ENCODE data around the gene SUMO4.

SUMO4 gene

DNA sequence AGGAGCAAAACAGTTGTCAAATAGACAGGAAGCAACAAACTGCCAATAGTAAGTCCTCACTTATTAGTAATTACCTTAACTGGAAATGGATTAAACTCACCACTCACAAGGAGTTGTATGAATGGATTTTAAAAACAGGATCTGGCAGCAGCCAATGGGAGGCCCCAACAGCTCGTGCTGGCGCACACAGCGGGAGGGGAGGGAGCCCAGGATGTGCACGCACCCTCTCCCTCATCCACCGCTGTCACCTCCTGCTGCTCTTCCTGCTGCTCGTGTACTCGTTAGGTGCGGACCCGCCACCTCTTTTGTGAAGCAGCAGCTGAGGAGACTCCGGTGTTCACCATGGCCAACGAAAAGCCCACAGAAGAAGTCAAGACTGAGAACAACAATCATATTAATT, at the start of gene SUMO4:
TSS of gene SUMO4 (plus strand) at position 213 of the 400 bp plus-strand sequence. CDS start at position 343, 130 bp downstream.
- DNase-seq (ENCODE audit: low spot score), result no peak

DNA sequence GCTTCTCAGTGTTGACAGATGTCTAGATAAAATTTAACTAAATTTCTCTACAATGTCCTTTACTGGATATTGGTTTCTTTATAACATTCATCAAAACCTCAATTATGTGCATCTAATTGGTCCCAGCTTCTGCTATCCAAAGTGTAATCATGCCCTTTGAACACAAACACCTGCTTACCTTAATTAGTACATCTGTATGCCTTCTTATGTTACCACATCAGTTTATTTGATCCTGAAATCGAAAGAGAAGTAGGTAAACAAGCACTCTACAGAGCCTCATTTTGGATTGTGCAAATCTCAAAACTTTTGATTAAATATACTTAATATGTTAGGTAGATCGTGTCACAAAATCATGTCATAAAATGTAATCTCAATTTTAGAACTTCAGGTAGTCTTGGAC, 46.1 kb upstream of the SUMO4 start:
- DNase-seq (ENCODE audit: low spot score), result no peak

- DNase-seq (ENCODE audit: low spot score), result no peak
These were observed 43.8 kb upstream of the SUMO4 start for GRCh38 chr6:149356081-149356750.

DNA sequence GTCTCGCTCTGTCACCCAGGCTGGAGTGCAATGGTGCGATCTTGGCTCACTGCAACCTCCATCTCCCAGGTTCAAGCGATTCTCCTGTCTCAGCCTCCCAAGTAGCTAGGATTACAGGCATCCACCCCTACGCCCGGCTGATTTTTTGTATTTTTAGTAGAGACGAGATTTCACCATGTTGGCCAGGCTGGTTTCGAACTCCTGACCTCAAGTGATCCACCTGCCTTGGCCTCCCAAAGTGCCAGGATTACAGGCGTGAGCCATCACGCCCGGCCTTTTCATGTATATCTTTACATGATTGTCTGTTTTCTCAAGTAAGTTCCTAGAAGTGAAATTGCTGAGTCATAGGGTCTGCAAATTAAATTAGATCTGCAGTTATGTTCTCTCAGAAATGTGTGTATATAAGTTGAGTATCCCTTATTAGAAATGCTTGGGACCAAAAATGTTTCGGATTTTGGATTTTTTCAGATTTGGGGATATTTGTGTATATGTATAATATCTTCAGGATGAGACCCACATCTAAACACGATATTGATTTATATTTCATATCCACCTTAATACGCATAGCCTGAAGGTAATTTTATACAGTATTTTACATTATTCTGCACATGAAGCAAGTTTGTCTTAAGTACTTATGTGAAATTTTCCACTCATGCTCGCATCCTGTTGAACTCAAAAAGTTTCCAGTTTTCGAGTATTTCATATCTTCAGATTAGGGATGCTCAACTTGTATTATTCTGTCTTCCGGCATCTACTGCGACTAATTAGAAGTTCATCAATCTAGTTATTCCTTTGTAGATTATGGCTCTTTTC, 42.1 kb upstream of the SUMO4 start:
- DNase-seq (ENCODE audit: low spot score), result no peak

GRCh38 chr6:149359440-149359839, 40.6 kb upstream of the SUMO4 start:
- no peak for DNase-seq (ENCODE audit: low spot score)

DNA sequence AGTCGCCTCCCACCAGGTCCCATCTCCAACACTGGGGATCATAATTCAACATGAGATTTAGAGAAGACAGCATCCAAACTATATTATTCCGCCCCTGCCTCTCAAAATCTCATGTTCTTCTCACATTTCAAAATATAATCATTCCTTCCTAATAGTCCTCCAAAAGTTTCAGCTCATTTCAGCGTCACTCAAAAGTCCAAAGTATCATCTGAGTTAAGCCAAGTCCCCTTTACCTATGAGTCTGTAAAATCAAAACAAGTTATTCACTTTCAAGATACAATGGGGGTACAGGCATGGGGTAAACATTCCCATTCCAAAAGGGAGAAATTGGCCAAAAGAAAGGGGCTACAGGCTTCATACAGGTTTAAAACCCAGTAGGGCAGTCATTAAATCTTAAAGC, 39.5 kb upstream of the SUMO4 start:
- no peak for DNase-seq (ENCODE audit: low spot score)

GRCh38 chr6:149362289-149362688, 37.8 kb upstream of the SUMO4 start:
- DNase-seq (ENCODE audit: low spot score), result no peak

- no peak for DNase-seq (ENCODE audit: low spot score)
These were observed 36.9 kb upstream of the SUMO4 start for GRCh38 chr6:149363154-149363553.

- no peak for DNase-seq (ENCODE audit: low spot score)
These were observed 35.5 kb upstream of the SUMO4 start for GRCh38 chr6:149364557-149364956.

DNA sequence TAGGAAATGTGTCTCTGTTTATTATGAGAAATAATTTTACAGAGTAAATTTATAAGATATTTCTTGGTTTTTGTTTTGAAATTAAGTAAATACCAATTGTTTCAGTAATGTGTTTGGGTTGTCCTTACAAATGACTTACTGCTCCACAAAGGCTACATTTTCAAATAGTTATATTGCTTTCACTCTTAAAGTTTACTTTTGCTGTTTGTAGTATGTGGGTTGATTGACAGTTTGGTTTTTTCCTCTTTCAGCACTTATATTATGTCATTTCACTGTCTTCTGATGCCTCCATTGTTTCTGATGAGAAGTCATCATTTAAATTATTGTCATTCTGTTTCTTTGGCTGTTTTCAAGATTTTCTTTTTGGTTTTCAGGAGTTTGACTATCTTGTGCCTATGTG, 34.9 kb upstream of the SUMO4 start:
- DNase-seq (ENCODE audit: low spot score), result no peak

GRCh38 chr6:149366267-149366921, 33.7 kb upstream of the SUMO4 start:
- no peak for DNase-seq (ENCODE audit: low spot score)

- DNase-seq (ENCODE audit: low spot score), result no peak
These were observed 32.0 kb upstream of the SUMO4 start for GRCh38 chr6:149368065-149368464.

DNA sequence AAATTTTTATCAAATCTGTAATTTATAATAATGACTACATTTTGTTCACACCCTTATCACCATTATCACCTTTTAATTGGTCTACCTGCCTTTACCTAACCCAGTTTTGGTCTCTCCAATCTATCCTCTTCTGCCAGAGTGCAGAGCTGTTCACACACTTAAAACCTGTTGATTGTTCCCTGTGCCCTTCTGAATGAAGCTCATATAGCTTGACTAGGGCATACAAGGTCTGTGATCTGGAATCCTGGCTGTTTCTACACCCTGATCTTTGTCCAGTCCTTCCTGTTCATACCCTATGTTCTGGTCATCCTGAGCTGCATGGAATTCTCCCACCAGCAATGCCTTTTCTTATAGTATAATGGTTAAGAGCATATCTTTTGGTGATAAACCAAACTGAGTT, 28.9 kb upstream of the SUMO4 start:
- no peak for DNase-seq (ENCODE audit: low spot score)

GRCh38 chr6:149372062-149372461, 28.0 kb upstream of the SUMO4 start:
- DNase-seq (ENCODE audit: low spot score), result no peak

GRCh38 chr6:149373511-149373910, 26.6 kb upstream of the SUMO4 start:
- DNase-seq (ENCODE audit: low spot score), result no peak

- DNase-seq (ENCODE audit: low spot score), result no peak
These were observed 20.1 kb upstream of the SUMO4 start for GRCh38 chr6:149379977-149380376.

- no peak for DNase-seq (ENCODE audit: low spot score)
These were observed 19.5 kb upstream of the SUMO4 start for GRCh38 chr6:149380523-149380922.

GRCh38 chr6:149383371-149383770, 16.7 kb upstream of the SUMO4 start:
- no peak for DNase-seq (ENCODE audit: low spot score)

DNA sequence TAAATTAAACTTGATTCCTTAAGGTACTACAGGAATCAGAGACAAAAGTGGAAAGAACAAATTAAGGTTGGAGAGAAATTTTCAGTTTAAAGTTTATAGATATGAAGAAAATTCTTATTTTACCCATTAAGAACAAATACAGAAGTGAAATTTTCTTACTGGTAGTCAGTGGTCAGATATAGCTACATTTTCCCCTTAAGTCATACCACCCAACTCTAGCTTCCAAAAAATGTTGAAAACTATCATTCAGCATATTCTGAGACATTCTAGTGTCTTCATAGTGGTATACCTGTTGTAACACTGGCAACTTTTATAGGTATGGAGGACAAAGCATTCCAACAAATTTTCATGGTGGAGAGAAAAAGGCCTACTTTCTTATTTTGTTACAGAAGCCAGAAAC, 15.6 kb upstream of the SUMO4 start:
- DNase-seq (ENCODE audit: low spot score), result no peak

GRCh38 chr6:149385998-149386646, 13.9 kb upstream of the SUMO4 start:
- DNase-seq (ENCODE audit: low spot score), result no peak

GRCh38 chr6:149387779-149388512, 12.1 kb upstream of the SUMO4 start:
- DNase-seq (ENCODE audit: low spot score), result no peak
